ENCODE data around the gene ANKFN1.

ANKFN1 gene

GRCh38 chr17:56152874-56153602 lies at the start of gene ANKFN1:
ANKFN1 (plus strand) TSS chr17:56153475; CDS start chr17:56212668, 59,193 bp downstream.
- no peak for DNase-seq

- no peak for DNase-seq
These were observed 44.4 kb upstream of the ANKFN1 start for GRCh38 chr17:56108811-56109284.

- DNase-seq = no peak
These were observed 43.4 kb upstream of the ANKFN1 start for GRCh38 chr17:56109836-56110235.

- DNase-seq = no peak
These were observed 42.7 kb upstream of the ANKFN1 start for GRCh38 chr17:56110463-56111135.

- no peak for DNase-seq
These were observed 41.4 kb upstream of the ANKFN1 start for GRCh38 chr17:56111706-56112485.

GRCh38 chr17:56113486-56113885 lies 39.8 kb upstream of the ANKFN1 start:
- DNase-seq = no peak

- no peak for DNase-seq
These were observed 38.8 kb upstream of the ANKFN1 start for GRCh38 chr17:56114469-56114868.

GRCh38 chr17:56119191-56119590 lies 34.1 kb upstream of the ANKFN1 start:
- no peak for DNase-seq

- no peak for DNase-seq
These were observed 33.3 kb upstream of the ANKFN1 start for GRCh38 chr17:56119936-56120335.

- DNase-seq = no peak
These were observed 31.9 kb upstream of the ANKFN1 start for GRCh38 chr17:56121191-56122051.

- no peak for DNase-seq
These were observed 27.1 kb upstream of the ANKFN1 start for GRCh38 chr17:56125830-56126819.

- DNase-seq = no peak
These were observed 23.2 kb upstream of the ANKFN1 start for GRCh38 chr17:56130026-56130425.

- no peak for DNase-seq
These were observed 22.6 kb upstream of the ANKFN1 start for GRCh38 chr17:56130631-56131030.

- no peak for DNase-seq
These were observed 21.8 kb upstream of the ANKFN1 start for GRCh38 chr17:56131431-56131830.

GRCh38 chr17:56136301-56136700 lies 17.0 kb upstream of the ANKFN1 start:
- no peak for DNase-seq

- DNase-seq = no peak
These were observed 12.0 kb upstream of the ANKFN1 start for GRCh38 chr17:56141046-56141839.

- no peak for DNase-seq
These were observed 10.9 kb upstream of the ANKFN1 start for GRCh38 chr17:56142325-56142724.

- no peak for DNase-seq
These were observed 10.5 kb upstream of the ANKFN1 start for GRCh38 chr17:56142781-56143180.

- DNase-seq = no peak
These were observed 9.1 kb upstream of the ANKFN1 start for GRCh38 chr17:56144223-56144622.

GRCh38 chr17:56146534-56146933 lies 6.7 kb upstream of the ANKFN1 start:
- no peak for DNase-seq
